ENCODE data around the gene UQCRQ.

UQCRQ gene

GRCh38 chr5:132877938-132878337 lies 11.5 kb downstream of the UQCRQ start:
- no peak overlapping the region for H3K27ac ChIP-seq
- ChIA-PET CTCF (interaction anchor here (0.6 to 1.6 kb wide), 2 partner anchors 48 to 415 kb away, joined by 4 to 12 read pairs; partner anchors contain the start of gene SHROOM1), POLR2A (ENCODE audit: low non-redundant PET) (no interaction called here)
- no peak for DNase-seq (ENCODE audit: low spot score)
- TF ChIP-seq CTCF (conservative IDR thresholded peaks at IDR 0.05; ENCODE audit: low read depth): no peak

- DNase-seq (ENCODE audit: low spot score): peak; percentile 69
- peak; percentile 90 for TF ChIP-seq CTCF (conservative IDR thresholded peaks at IDR 0.05; ENCODE audit: low read depth)
- ChIA-PET POLR2A (ENCODE audit: low non-redundant PET) (no interaction called here), CTCF (interaction anchor here (0.5 to 1.6 kb wide), 17 partner anchors 9 to 1855 kb away, joined by 3 to 33 read pairs (median 4); partner anchors contain the start of gene SHROOM1)
- no peak overlapping the region for H3K27ac ChIP-seq
Measured at GRCh38 chr5:132883261-132883834, 16.9 kb downstream of the UQCRQ start.

GRCh38 chr5:132884548-132884947 lies 18.1 kb downstream of the UQCRQ start:
- ChIA-PET POLR2A (ENCODE audit: low non-redundant PET) (no interaction called here), CTCF (interaction anchor here (1.0 kb wide), 1 partner anchor 55 kb away, joined by 5 read pairs; no protein-coding TSS in a partner anchor)
- DNase-seq (ENCODE audit: low spot score): no peak
- peak overlapping the region; percentile 48 for H3K27ac ChIP-seq
- TF ChIP-seq CTCF (conservative IDR thresholded peaks at IDR 0.05; ENCODE audit: low read depth): no peak

- ChIA-PET CTCF (interaction anchor here (0.6 kb wide), 1 partner anchor 14 kb away, joined by 3 read pairs; no protein-coding TSS in a partner anchor), POLR2A (ENCODE audit: low non-redundant PET) (no interaction called here)
- DNase-seq (ENCODE audit: low spot score): no peak
- no peak overlapping the region for H3K27ac ChIP-seq
- TF ChIP-seq CTCF (conservative IDR thresholded peaks at IDR 0.05; ENCODE audit: low read depth): no peak
Measured at GRCh38 chr5:132886064-132886823, 19.8 kb downstream of the UQCRQ start.

GRCh38 chr5:132887283-132887682 lies 20.8 kb downstream of the UQCRQ start:
- CTCF ChIA-PET: no interaction called here
- DNase-seq (ENCODE audit: low spot score): no peak
- no peak for TF ChIP-seq CTCF (conservative IDR thresholded peaks at IDR 0.05; ENCODE audit: low read depth)
- POLR2A ChIA-PET (ENCODE audit: low non-redundant PET): no interaction called here
- no peak overlapping the region for H3K27ac ChIP-seq

- POLR2A ChIA-PET (ENCODE audit: low non-redundant PET): no interaction called here
- no peak for TF ChIP-seq CTCF (conservative IDR thresholded peaks at IDR 0.05; ENCODE audit: low read depth)
- DNase-seq (ENCODE audit: low spot score): no peak
- no peak overlapping the region for H3K27ac ChIP-seq
- CTCF ChIA-PET: no interaction called here
Measured at GRCh38 chr5:132889501-132889900, 23.1 kb downstream of the UQCRQ start.
